HL-60 (cell line): ENCODE measurements around the gene GATA6.

Experiments
- DNase-seq, 2 experiments: peaks; one replicate each; pipeline ENCODE4 v3.0.0-alpha.2; 2010 to 2020; ENCODE audit warnings: low read depth in 1 of 2, low spot score in 1 of 2
- H3K27ac ChIP-seq: fragments of 250-450 bp; sonication (Bioruptor Pico); replicated peaks from 2 replicates; pipeline ENCODE4 v1.5.1; 2020; ENCODE audit warnings: mild to moderate bottlenecking, moderate library complexity
- H3K27me3 ChIP-seq: fragments of 250-450 bp; sonication (Bioruptor Pico); 2 replicates; pipeline ENCODE4 v1.5.1; 2021; ENCODE audit warnings: mild to moderate bottlenecking, moderate library complexity; ENCODE audit not compliant: insufficient read depth, poor library complexity, severe bottlenecking
- H3K4me3 ChIP-seq: replicated peaks from 2 replicates; pipeline ENCODE4 v1.5.1; 2011; ENCODE audit warnings: mild to moderate bottlenecking, control low read depth, low read length; ENCODE audit not compliant: insufficient read depth
- POLR2AphosphoS5 ChIP-seq: IDR thresholded peaks from 2 replicates; pipeline ENCODE4 v1.6.1; 2012; ENCODE audit warnings: low read depth
- REST ChIP-seq: IDR thresholded peaks from 2 replicates; pipeline ENCODE4 v1.6.1; 2012; ENCODE audit warnings: low read depth; ENCODE audit not compliant: insufficient replicate concordance
- SPI1 ChIP-seq: IDR thresholded peaks from 2 replicates; pipeline ENCODE4 v1.6.1; 2012; ENCODE audit warnings: low read depth, mild to moderate bottlenecking, borderline replicate concordance

GATA6 gene

GRCh38 chr18:22250591-22250996 lies 81.2 kb downstream of the GATA6 start:
- TF ChIP-seq POLR2AphosphoS5, result no peak
- no peak for TF ChIP-seq SPI1
- no peak for TF ChIP-seq REST
- Histone ChIP-seq H3K27ac (no peak overlapping the region), H3K4me3 (no peak overlapping the region), H3K27me3 (peaks cover 6% of the 10 kb centered on the region)
- DNase-seq, result no peak
